ENCODE results near the gene TBC1D19. TPM values are rescaled to one million over a fixed set of nuclear protein-coding genes. Genes with fewer than 3 reads are reported as not detected.

Gene TBC1D19
- total and polyA plus RNA-seq, 8 donors, result 1.4 to 57.6 (median 5.1) TPM

- H3K4me1 ChIP-seq, result no peaks in the 10 kb centered on the region
- H3K36me3 ChIP-seq, result peaks cover 0 to 10% (median 2%) of the 10 kb centered on the region in 4 donors
- no peaks in the 10 kb centered on the region for H3K9me3 ChIP-seq
- WGBS, 5 donors, result 32 to 44% (median 40%) methylated on average over 1 of the region's 1 CpG
- H3K4me3 ChIP-seq, result no peak overlapping the region
- intact Hi-C loops (cut with DNase I; ENCODE audit: low total_unique reads), result loop anchor here (10.0 kb wide), 1 partner anchor 255 kb away; no protein-coding TSS in a partner anchor
- H3K27ac ChIP-seq, result no peak overlapping the region
- peak in 1 of 2 donors; percentile 44 for DNase-seq
- no peaks in the 10 kb centered on the region for H3K27me3 ChIP-seq
- TF ChIP-seq POLR2AphosphoS5 (IDR thresholded peaks at IDR 0.05) (no peak), CTCF (IDR thresholded peaks at IDR 0.05) (peak in 5 of 7 experiments; percentile 17 to 67 (median 47))
Observed at GRCh38 chr4:26719954-26720552, 136.2 kb downstream of the TBC1D19 start.

GRCh38 chr4:26721685-26722084 is 137.8 kb downstream of the TBC1D19 start:
- no peaks in the 10 kb centered on the region for H3K9me3 ChIP-seq
- H3K4me3 ChIP-seq, result no peak overlapping the region
- no peak for DNase-seq
- no peaks in the 10 kb centered on the region for H3K27me3 ChIP-seq
- H3K36me3 ChIP-seq, result peaks cover 0 to 10% (median 2%) of the 10 kb centered on the region in 4 donors
- 72 to 91% (median 79%) methylated on average over 1 of the region's 1 CpG for WGBS, 5 donors
- intact Hi-C loops (cut with DNase I; ENCODE audit: low total_unique reads), result no loop called here
- TF ChIP-seq CTCF (IDR thresholded peaks at IDR 0.05) (no peak), EP300 (IDR thresholded peaks at IDR 0.05) (no peak), POLR2A (IDR thresholded peaks at IDR 0.05) (no peak), POLR2AphosphoS5 (IDR thresholded peaks at IDR 0.05) (no peak)
- H3K4me1 ChIP-seq, result no peaks in the 10 kb centered on the region
- no peak overlapping the region for H3K27ac ChIP-seq

GRCh38 chr4:26723216-26723615 is 139.3 kb downstream of the TBC1D19 start:
- Histone ChIP-seq H3K27me3 (no peaks in the 10 kb centered on the region), H3K9me3 (no peaks in the 10 kb centered on the region), H3K4me1 (no peaks in the 10 kb centered on the region), H3K36me3 (peaks cover 0 to 10% (median 2%) of the 10 kb centered on the region in 4 donors), H3K27ac (no peak overlapping the region), H3K4me3 (no peak overlapping the region)
- TF ChIP-seq CTCF (IDR thresholded peaks at IDR 0.05), result no peak
- TF ChIP-seq POLR2A (IDR thresholded peaks at IDR 0.05), result no peak
- TF ChIP-seq POLR2AphosphoS5 (IDR thresholded peaks at IDR 0.05), result no peak
- no peak for TF ChIP-seq EP300 (IDR thresholded peaks at IDR 0.05)
- WGBS, 5 donors, result 87 to 100% (median 91%) methylated on average over 1 of the region's 1 CpG
- intact Hi-C loops (cut with DNase I; ENCODE audit: low total_unique reads), result no loop called here
- no peak for DNase-seq

- Histone ChIP-seq H3K4me1 (no peaks in the 10 kb centered on the region), H3K36me3 (peaks cover 0 to 10% (median 2%) of the 10 kb centered on the region in 4 donors), H3K27ac (no peak overlapping the region), H3K9me3 (no peaks in the 10 kb centered on the region), H3K4me3 (no peak overlapping the region), H3K27me3 (no peaks in the 10 kb centered on the region)
- TF ChIP-seq EP300 (IDR thresholded peaks at IDR 0.05) (no peak), POLR2AphosphoS5 (IDR thresholded peaks at IDR 0.05) (no peak)
- no peak for DNase-seq
- intact Hi-C loops (cut with DNase I; ENCODE audit: low total_unique reads), result no loop called here
Observed at GRCh38 chr4:26724534-26724933, 140.7 kb downstream of the TBC1D19 start.

- H3K4me3 ChIP-seq, result no peak overlapping the region
- no peaks in the 10 kb centered on the region for H3K9me3 ChIP-seq
- WGBS, 5 donors, result 70 to 79% (median 78%) methylated on average over 6 of the region's 6 CpGs
- H3K27me3 ChIP-seq, result no peaks in the 10 kb centered on the region
- H3K4me1 ChIP-seq, result no peaks in the 10 kb centered on the region
- H3K27ac ChIP-seq, result no peak overlapping the region
- intact Hi-C loops (cut with DNase I; ENCODE audit: low total_unique reads), result no loop called here
- TF ChIP-seq EP300 (IDR thresholded peaks at IDR 0.05), result no peak
- TF ChIP-seq POLR2A (IDR thresholded peaks at IDR 0.05), result no peak
- no peak for TF ChIP-seq POLR2AphosphoS5 (IDR thresholded peaks at IDR 0.05)
- no peak for TF ChIP-seq CTCF (IDR thresholded peaks at IDR 0.05)
- H3K36me3 ChIP-seq, result peaks cover 0 to 18% (median 2%) of the 10 kb centered on the region in 4 donors
- no peak for DNase-seq
Observed at GRCh38 chr4:26726655-26727387, 142.9 kb downstream of the TBC1D19 start.

All from stomach (tissue), 9 donors.